NCI-H510A treated with DMSO at 0.1 percent for 48 hours (cell line): Measurements from ENCODE around the gene IL12B.
"Not testable (repeated sequence)": the region's sequence is repeated elsewhere in the genome, so short reads cannot be mapped to it uniquely, and the experiment has no call there.

ENCODE experiments used
- DNase-seq: peaks from one replicate; lab custom pipeline; 2025; lab: John Stamatoyannopoulos, UW

The IL12B gene

DNA sequence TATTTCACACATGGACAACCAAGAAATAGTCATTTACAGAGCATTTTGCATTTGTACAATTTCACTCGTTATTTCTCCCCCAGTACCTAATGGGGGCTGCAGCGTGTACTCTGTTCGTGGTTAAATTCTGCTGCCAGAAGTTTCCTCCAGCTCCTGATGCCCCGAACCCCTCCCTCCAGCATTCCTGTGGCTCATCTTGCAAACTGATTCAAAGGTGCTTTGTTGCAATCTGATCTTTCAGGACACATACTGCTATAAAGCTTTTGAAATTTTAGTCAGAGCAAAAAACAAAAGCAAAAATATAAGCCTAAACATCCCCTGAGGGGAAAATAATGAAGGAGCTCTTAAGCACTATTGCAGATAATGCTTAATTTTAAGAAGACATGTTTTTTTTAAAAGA is 39.5 kb downstream of the IL12B start:
- DNase-seq = no peak

DNA sequence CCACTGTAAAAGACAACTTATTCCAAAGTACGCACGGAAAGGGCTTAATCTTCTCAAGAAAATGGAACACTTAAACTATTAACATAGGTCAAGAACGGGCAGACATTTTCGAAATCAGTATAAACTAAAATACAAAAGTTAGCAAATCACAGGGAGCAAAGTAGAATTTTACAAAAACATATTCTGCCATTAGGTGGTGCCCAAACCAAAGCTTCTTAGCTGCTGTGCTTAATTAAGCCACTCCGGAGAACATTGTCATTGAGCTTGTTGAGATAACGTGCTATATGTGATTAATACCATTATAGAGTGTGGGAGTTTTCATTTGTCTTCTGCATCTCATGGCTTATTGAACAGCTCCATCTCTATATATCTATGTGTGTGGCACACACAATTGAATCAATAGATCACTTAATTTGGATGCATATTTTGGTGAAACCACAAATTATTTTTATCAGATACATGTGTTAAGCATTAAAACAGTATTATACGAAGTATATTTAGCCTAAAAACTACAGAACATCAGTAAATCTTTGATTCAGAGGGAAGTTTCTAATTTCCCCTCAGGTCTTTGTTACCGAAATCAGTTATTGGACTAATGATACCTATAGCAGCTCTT is 43.8 kb downstream of the IL12B start:
- DNase-seq = peak; percentile 0

DNA sequence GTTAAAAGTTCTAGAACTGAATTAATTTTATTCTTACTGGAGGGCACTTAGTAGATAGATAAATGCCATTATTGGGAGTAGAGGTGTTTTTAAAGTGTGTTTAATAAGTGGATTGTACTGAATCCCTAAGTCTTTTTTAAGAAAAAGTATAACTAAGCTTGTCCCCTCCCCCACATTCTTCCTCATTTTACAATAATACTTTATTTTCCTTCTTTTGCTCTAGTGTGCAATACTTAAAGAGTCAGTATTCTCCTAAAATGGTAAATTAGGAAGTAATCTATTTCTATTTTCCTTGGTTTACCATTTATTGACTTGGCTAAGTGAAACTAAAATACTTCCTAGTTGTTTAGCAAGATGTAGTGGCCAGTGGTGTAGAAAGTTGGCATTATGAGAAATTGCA is 55.6 kb downstream of the IL12B start:
- no peak for DNase-seq

GRCh38 chr5:159273923-159274322 is 56.4 kb downstream of the IL12B start:
- DNase-seq = no peak

DNA sequence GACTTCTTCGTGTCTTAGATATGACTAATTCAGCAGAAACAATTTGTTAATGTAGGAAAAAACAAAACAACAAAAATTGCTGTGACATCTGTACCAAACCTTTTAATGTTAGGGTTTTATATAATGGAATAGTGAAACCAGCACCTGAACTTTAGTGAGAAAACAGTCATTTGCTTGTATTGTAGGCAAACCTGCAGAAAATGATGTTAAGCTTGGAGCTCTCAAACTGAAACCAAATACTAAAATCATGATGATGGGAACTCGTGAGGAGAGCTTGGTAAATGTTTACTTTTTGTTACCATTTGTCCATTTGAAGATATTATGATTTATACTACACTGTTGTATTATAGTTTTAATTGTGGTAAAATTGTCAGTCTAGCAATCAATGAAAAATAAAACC is 60.6 kb downstream of the IL12B start:
- no peak for DNase-seq

DNA sequence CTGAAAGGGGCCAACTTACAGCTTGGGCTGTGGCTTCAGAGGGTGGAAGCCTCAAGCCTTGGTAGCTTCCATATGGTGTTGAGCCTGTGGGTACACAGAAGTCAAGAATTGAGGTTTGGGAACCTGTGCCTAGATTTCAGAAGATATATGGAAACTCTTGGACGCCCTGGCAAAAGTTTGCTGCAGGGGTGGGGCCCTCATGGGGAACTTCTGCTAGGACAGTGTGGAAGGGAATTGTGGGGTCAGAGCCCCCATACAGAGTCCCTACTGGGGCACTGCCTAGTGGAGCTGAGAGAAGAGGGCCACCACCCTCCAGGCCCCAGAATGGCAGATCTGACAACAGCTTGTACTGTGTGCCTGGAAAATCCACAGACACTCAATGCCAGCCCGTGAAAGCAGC is 63.5 kb downstream of the IL12B start:
- not testable (repeated sequence) for DNase-seq
